Measurements from ENCODE around the gene MTMR10. TPM values are rescaled to one million over a fixed set of nuclear protein-coding genes. Genes with fewer than 3 reads are reported as not detected.

The MTMR10 gene
- total RNA-seq, 1 experiment from 2014 or later: 23.2 TPM

DNA sequence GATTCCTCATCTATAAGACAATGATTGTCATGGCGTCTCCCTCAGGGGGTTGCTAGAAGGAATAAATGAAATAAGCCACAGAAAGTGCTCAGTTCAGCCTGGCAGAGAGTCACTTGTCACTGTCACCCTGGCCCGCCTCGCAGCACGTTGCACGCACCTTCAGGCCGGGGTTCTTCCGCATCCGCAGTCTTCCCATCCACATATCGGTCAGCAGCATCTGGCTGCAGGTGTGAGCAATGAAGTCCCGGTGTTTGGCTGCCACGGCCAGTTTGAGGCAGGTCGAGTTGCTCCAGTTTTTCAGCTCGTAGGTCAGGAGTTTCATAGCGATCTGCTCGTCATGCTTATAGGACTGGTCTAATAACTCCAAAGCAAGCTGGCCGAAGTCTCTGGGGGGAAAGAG, 48.5 kb upstream of the MTMR10 start:
- no peak overlapping the region for H3K18ac ChIP-seq (ENCODE audit: insufficient read length, low read depth, low read length)
- no peaks in the 10 kb centered on the region for H3K27me3 ChIP-seq (ENCODE audit: insufficient read depth, low read length)
- Mint-ChIP-seq H3K4me1 (peaks cover 10 to 16% of the 10 kb centered on the region in 2 experiments), H3K4me3 (no peak overlapping the region), H3K9me3 (no peaks in the 10 kb centered on the region; a peak in 1 of 5 replicates), H3K27me3 (ENCODE audit: low read depth) (no peaks in the 10 kb centered on the region; the same call in 1 of the 2 replicates), H3K27ac (no peak overlapping the region), H3K36me3 (ENCODE audit: insufficient read depth in 1 of 3, low read depth in 3 of 3) (no peaks in the 10 kb centered on the region)
- H4K5ac ChIP-seq (ENCODE audit: insufficient read length, low read depth, low read length): no peak overlapping the region
- no peak overlapping the region for H2AK5ac ChIP-seq (ENCODE audit: insufficient read length, low read length)
- no peak overlapping the region for H2BK120ac ChIP-seq (ENCODE audit: low read depth, low read length, poor library complexity, severe bottlenecking)
- H3K9ac ChIP-seq (ENCODE audit: extremely low read depth, insufficient read length, low read length): no peak overlapping the region
- no peaks in the 10 kb centered on the region for H3K79me1 ChIP-seq (ENCODE audit: insufficient read depth, low read depth, low read length, poor library complexity, severe bottlenecking)
- H2BK12ac ChIP-seq (ENCODE audit: insufficient read length, low read depth, low read length): no peak overlapping the region
- no peak overlapping the region for H4K91ac ChIP-seq (ENCODE audit: insufficient read length, low read depth, low read length)
- H3K23me2 ChIP-seq (ENCODE audit: insufficient read length, low read depth, low read length, poor library complexity, severe bottlenecking): no peaks in the 10 kb centered on the region
- no peak overlapping the region for H4K8ac ChIP-seq (replicated peaks; ENCODE audit: insufficient read length, low read depth, low read length)
- TF ChIP-seq, protein P1, sequence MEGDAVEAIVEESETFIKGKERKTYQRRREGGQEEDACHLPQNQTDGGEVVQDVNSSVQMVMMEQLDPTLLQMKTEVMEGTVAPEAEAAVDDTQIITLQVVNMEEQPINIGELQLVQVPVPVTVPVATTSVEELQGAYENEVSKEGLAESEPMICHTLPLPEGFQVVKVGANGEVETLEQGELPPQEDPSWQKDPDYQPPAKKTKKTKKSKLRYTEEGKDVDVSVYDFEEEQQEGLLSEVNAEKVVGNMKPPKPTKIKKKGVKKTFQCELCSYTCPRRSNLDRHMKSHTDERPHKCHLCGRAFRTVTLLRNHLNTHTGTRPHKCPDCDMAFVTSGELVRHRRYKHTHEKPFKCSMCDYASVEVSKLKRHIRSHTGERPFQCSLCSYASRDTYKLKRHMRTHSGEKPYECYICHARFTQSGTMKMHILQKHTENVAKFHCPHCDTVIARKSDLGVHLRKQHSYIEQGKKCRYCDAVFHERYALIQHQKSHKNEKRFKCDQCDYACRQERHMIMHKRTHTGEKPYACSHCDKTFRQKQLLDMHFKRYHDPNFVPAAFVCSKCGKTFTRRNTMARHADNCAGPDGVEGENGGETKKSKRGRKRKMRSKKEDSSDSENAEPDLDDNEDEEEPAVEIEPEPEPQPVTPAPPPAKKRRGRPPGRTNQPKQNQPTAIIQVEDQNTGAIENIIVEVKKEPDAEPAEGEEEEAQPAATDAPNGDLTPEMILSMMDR (conservative IDR thresholded peaks at IDR 0.05): no peak
- no peak overlapping the region for H3K4me2 ChIP-seq (ENCODE audit: insufficient read depth, insufficient read length, low read length)
- WGBS (ENCODE audit: extremely low coverage, insufficient read length, low lambda C conversion rate): no CpG with 5 or more reads among the region's 16 CpGs
- H3K9me3 ChIP-seq (ENCODE audit: control insufficient read depth, low read depth, low read length): no peaks in the 10 kb centered on the region
- no peak overlapping the region for H2AFZ ChIP-seq (ENCODE audit: low read length)
- no peak overlapping the region for H2BK15ac ChIP-seq (ENCODE audit: low read depth, low read length)
- H3K4me1 ChIP-seq (ENCODE audit: insufficient read depth, low read length): no peaks in the 10 kb centered on the region
- no peak for DNase-seq
- H2BK20ac ChIP-seq (ENCODE audit: low read depth, low read length, poor library complexity, severe bottlenecking): no peak overlapping the region
- no peak overlapping the region for H3K4ac ChIP-seq (ENCODE audit: low read depth, low read length)
- H3K79me2 ChIP-seq (ENCODE audit: insufficient read depth, low read length): no peaks in the 10 kb centered on the region
- no peaks in the 10 kb centered on the region for H4K20me1 ChIP-seq (ENCODE audit: control insufficient read depth, insufficient read depth, insufficient read length)
- H2BK5ac ChIP-seq (ENCODE audit: insufficient read length, low read length): no peak overlapping the region
- H3K27ac ChIP-seq (ENCODE audit: insufficient read length, low read depth, low read length): no peak overlapping the region
- no peak overlapping the region for H3T11ph ChIP-seq (ENCODE audit: low read length)
- H3K23ac ChIP-seq (ENCODE audit: insufficient read length, low read depth, low read length): no peak overlapping the region
- H3K14ac ChIP-seq (ENCODE audit: insufficient read depth, low read length): no peak overlapping the region
- no peak overlapping the region for H3K56ac ChIP-seq (ENCODE audit: insufficient read length, low read depth, low read length)

All from H9 (cell line).